Measurements from ENCODE around the gene AMIGO1. TPM values are rescaled to one million over a fixed set of nuclear protein-coding genes. Genes with fewer than 3 reads are reported as not detected.

Gene AMIGO1
- total RNA-seq, 1 donor from 2014 or later: 3.0 TPM

GRCh38 chr1:109487261-109487660 lies 22.3 kb downstream of the AMIGO1 start:
- Histone ChIP-seq H3K27me3 (ENCODE audit: control insufficient read depth, insufficient read depth, low read length) (peaks cover 6% of the 10 kb centered on the region), H3K36me3 (ENCODE audit: control insufficient read depth, insufficient read depth, low read length) (peaks cover 1% of the 10 kb centered on the region), H3K4me3 (ENCODE audit: low read depth, low read length) (no peak overlapping the region)
- TF ChIP-seq CTCF (IDR thresholded peaks at IDR 0.05; ENCODE audit: insufficient read depth, low read length, poor library complexity, severe bottlenecking): no peak
- DNase-seq (ENCODE audit: low read depth): no peak

GRCh38 chr1:109485001-109485400 lies 24.5 kb downstream of the AMIGO1 start:
- DNase-seq (ENCODE audit: low read depth): no peak
- H3K36me3 ChIP-seq (ENCODE audit: control insufficient read depth, insufficient read depth, low read length): peaks cover 1% of the 10 kb centered on the region
- H3K27me3 ChIP-seq (ENCODE audit: control insufficient read depth, insufficient read depth, low read length): peaks cover 10% of the 10 kb centered on the region
- no peak overlapping the region for H3K4me3 ChIP-seq (ENCODE audit: low read depth, low read length)
- no peak for TF ChIP-seq CTCF (IDR thresholded peaks at IDR 0.05; ENCODE audit: insufficient read depth, low read length, poor library complexity, severe bottlenecking)

GRCh38 chr1:109484519-109484975 lies 25.0 kb downstream of the AMIGO1 start:
- DNase-seq (ENCODE audit: low read depth): no peak
- Histone ChIP-seq H3K36me3 (ENCODE audit: control insufficient read depth, insufficient read depth, low read length) (peaks cover 1% of the 10 kb centered on the region), H3K27me3 (ENCODE audit: control insufficient read depth, insufficient read depth, low read length) (peaks cover 11% of the 10 kb centered on the region), H3K4me3 (ENCODE audit: low read depth, low read length) (peak overlapping the region; percentile 68)
- no peak for TF ChIP-seq CTCF (IDR thresholded peaks at IDR 0.05; ENCODE audit: insufficient read depth, low read length, poor library complexity, severe bottlenecking)

GRCh38 chr1:109483672-109484518 lies 25.6 kb downstream of the AMIGO1 start, which contains the start of gene ATXN7L2:
ATXN7L2 (plus strand) TSS chr1:109483905; CDS start chr1:109483954, 49 bp downstream.
- Histone ChIP-seq H3K36me3 (ENCODE audit: control insufficient read depth, insufficient read depth, low read length) (peaks cover 1% of the 10 kb centered on the region), H3K4me3 (ENCODE audit: low read depth, low read length) (peak within 1 kb of the TSS; percentile 68), H3K27me3 (ENCODE audit: control insufficient read depth, insufficient read depth, low read length) (peaks cover 15% of the 10 kb centered on the region)
- no peak for TF ChIP-seq CTCF (IDR thresholded peaks at IDR 0.05; ENCODE audit: insufficient read depth, low read length, poor library complexity, severe bottlenecking)
- DNase-seq (ENCODE audit: low read depth): peak; percentile 50

GRCh38 chr1:109482791-109483671 lies 26.5 kb downstream of the AMIGO1 start:
- DNase-seq (ENCODE audit: low read depth): no peak
- TF ChIP-seq CTCF (IDR thresholded peaks at IDR 0.05; ENCODE audit: insufficient read depth, low read length, poor library complexity, severe bottlenecking): peak; percentile 11
- Histone ChIP-seq H3K4me3 (ENCODE audit: low read depth, low read length) (peak overlapping the region; percentile 52), H3K27me3 (ENCODE audit: control insufficient read depth, insufficient read depth, low read length) (peaks cover 16% of the 10 kb centered on the region), H3K36me3 (ENCODE audit: control insufficient read depth, insufficient read depth, low read length) (peaks cover 1% of the 10 kb centered on the region)
